ENCODE results near the gene CXCL8. TPM values are rescaled to one million over a fixed set of nuclear protein-coding genes. Genes with fewer than 3 reads are reported as not detected.

CXCL8 gene
- total RNA-seq, 1 donor = 2.4 TPM

GRCh38 chr4:73776321-73776729 is 36.0 kb downstream of the CXCL8 start:
- peak; percentile 90 for DNase-seq (ENCODE audit: low read depth)
- H3K4me3 ChIP-seq (ENCODE audit: low read depth, low read length) = no peak overlapping the region
- TF ChIP-seq CTCF (IDR thresholded peaks at IDR 0.05; ENCODE audit: insufficient read depth, low read length) = no peak

DNA sequence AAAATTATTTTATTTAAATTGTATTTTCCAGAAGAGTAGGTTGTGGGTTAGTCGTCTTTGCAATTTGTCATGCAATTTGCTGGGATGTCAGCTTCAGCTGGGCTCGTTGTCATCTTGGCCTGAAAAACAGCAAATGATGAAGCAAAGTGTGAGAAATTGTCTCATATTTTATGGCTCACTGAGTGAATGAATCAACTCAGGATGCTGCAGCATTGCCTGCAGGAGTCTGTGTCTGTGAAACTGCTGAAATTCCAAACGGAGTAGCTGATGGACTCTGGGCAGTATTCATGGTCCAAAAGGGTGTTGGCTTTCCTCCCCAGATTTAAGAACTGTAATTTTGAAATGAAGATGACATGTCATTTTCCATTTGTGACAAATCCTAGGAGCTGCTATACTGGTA is 37.2 kb downstream of the CXCL8 start:
- DNase-seq (ENCODE audit: low read depth) = peak; percentile 25
- TF ChIP-seq CTCF (IDR thresholded peaks at IDR 0.05; ENCODE audit: insufficient read depth, low read length) = no peak
- no peak overlapping the region for H3K4me3 ChIP-seq (ENCODE audit: low read depth, low read length)

GRCh38 chr4:73780243-73780642 is 39.9 kb downstream of the CXCL8 start:
- DNase-seq (ENCODE audit: low read depth) = no peak
- no peak for TF ChIP-seq CTCF (IDR thresholded peaks at IDR 0.05; ENCODE audit: insufficient read depth, low read length)
- no peak overlapping the region for H3K4me3 ChIP-seq (ENCODE audit: low read depth, low read length)

- no peak for TF ChIP-seq CTCF (IDR thresholded peaks at IDR 0.05; ENCODE audit: insufficient read depth, low read length)
- no peak overlapping the region for H3K4me3 ChIP-seq (ENCODE audit: low read depth, low read length)
- no peak for DNase-seq (ENCODE audit: low read depth)
These were observed 40.5 kb downstream of the CXCL8 start for GRCh38 chr4:73780834-73781233.

DNA sequence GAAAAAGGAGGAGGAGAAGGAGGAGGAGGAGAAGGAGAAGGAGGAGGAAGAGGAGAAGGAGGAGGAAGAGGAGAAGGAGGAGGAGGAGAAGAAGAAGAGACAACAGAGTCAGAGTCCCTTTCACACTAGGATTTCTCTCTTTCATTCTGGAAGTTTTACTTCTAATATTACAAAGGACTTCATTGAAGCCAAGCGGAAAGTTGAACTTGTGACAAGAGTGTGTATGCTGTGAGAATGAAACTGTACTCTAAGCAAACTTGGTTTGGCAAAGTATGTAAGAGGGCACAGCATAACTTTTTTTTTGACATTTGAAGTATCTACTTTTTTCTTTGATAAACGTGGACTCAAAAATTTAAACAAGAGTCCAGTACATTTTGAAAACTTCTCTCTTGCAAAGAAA is 48.0 kb downstream of the CXCL8 start:
- H3K4me3 ChIP-seq (ENCODE audit: low read depth, low read length) = no peak overlapping the region
- DNase-seq (ENCODE audit: low read depth) = no peak

More for the DNA sequence above, 48.0 kb downstream of the CXCL8 start:
- TF ChIP-seq CTCF (IDR thresholded peaks at IDR 0.05; ENCODE audit: insufficient read depth, low read length) = no peak

Other genes starting within 250 kb of the CXCL8 start
- gene RASSF6, start 120.1 kb upstream of the CXCL8 start, total RNA-seq (ENCODE audit: low replicate concordance) = not detected in 2 replicates
- 1.4 and 19.0 TPM in 2 replicates for gene CXCL6, start 96.1 kb downstream of the CXCL8 start, total RNA-seq (ENCODE audit: low replicate concordance)
- gene PF4V1, start 112.7 kb downstream of the CXCL8 start, total RNA-seq (ENCODE audit: low replicate concordance) = not detected in 2 replicates
- 1.3 and 5.2 TPM in 2 replicates for gene CXCL1, start 128.8 kb downstream of the CXCL8 start, total RNA-seq (ENCODE audit: low replicate concordance)
- gene PF4, start 241.5 kb downstream of the CXCL8 start, total RNA-seq (ENCODE audit: low replicate concordance) = not detected in 2 replicates
- gene PPBP, start 247.6 kb downstream of the CXCL8 start, total RNA-seq (ENCODE audit: low replicate concordance) = not detected in 2 replicates